Loucy (cell line): ENCODE measurements around the gene TMTC2.

Experiments
- CTCF ChIP-seq: fragments of 200-600 bp; sonication (generic); conservative IDR thresholded peaks from 2 replicates; pipeline ENCODE4 v1.5.1; 2014; ENCODE audit warnings: mild to moderate bottlenecking, antibody characterized with exemption, low read length
- EZH2phosphoT487 ChIP-seq: fragments of 200-600 bp; IDR thresholded peaks from 2 replicates; pipeline ENCODE4 v1.6.1; 2018; ENCODE audit warnings: antibody characterized with exemption, mild to moderate bottlenecking, moderate library complexity, borderline replicate concordance

- TF ChIP-seq EZH2phosphoT487 (no peak), CTCF (no peak)
Observed at GRCh38 chr12:82660541-82661325, 26.0 kb upstream of the TMTC2 start.
